Stimulated activated CD8-positive, alpha-beta memory T cell treated with anti-CD3 and anti-CD28 coated beads, Interleukin-4, amount 100 ng/mL, for 48 hours (primary cell): ENCODE measurements around the gene TRIM34.
"Not testable (repeated sequence)": the region's sequence is repeated elsewhere in the genome, so short reads cannot be mapped to it uniquely, and the experiment has no call there.

ENCODE experiments used
- DNase-seq: peaks from one replicate; pipeline ENCODE4 v3.0.0-alpha.2; 2020

Gene TRIM34, protein sequence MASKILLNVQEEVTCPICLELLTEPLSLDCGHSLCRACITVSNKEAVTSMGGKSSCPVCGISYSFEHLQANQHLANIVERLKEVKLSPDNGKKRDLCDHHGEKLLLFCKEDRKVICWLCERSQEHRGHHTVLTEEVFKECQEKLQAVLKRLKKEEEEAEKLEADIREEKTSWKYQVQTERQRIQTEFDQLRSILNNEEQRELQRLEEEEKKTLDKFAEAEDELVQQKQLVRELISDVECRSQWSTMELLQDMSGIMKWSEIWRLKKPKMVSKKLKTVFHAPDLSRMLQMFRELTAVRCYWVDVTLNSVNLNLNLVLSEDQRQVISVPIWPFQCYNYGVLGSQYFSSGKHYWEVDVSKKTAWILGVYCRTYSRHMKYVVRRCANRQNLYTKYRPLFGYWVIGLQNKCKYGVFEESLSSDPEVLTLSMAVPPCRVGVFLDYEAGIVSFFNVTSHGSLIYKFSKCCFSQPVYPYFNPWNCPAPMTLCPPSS

DNA sequence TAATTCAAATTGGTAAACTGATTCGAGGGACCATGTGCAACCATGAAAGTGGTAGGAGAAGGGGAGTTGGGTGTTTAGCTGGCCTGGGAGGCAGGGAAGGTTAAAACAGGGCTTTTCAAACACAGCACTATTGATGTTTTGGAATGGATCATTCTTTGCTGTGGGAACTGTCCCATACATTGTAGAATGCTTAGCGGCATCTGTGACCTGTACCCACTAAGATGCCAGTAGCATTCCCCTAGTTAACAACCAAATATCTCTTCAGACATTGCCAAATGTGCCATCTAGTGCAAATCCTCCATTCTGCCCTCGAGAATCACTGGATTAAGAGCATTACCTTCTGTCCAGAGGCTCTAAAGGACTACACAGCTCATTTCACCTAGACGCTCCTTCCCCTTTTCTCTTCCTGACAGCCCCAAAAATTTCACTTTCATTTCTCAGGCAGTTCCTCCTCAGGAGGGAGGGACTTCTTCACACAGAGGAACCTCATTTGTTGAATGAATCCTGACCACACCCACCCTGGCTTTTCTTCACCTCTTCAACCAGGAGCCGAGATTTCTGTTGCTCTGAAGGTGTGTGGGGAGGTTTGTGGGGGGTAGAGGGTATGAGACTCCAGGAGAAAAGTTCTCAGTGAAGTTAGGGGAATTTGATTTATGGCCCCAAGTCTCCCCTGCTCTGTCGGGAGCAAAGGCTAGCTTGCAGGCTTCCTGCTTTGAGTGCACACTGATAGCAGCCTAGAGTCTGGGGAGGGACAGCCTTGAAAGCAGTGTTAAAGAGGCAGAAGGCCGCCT, at the start of gene TRIM34:
TSS of gene TRIM34 (plus strand) at position 513 of the 791 bp plus-strand sequence. CDS start 7,331 bp downstream, outside the sequence.
- DNase-seq, result peak; percentile 67

DNA sequence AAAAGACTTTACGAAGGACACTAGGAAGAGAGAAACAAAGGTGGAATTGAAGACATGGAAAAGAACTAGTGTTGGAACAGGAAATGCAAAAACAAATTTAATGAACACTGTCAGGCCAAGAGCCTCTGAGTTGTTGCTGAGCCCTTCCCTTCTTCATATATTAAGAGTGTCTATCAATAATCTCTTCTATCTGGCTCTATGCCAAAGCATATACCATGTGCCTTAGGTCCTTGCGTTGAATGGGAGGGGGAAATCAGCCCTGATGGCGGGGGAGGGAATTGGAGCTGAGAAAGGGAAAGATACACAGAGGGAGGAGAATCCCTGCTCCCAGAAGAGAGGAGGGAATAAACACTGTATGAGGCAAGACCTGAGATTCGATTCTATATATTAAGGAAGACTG, 49.6 kb upstream of the TRIM34 start:
- DNase-seq, result no peak

DNA sequence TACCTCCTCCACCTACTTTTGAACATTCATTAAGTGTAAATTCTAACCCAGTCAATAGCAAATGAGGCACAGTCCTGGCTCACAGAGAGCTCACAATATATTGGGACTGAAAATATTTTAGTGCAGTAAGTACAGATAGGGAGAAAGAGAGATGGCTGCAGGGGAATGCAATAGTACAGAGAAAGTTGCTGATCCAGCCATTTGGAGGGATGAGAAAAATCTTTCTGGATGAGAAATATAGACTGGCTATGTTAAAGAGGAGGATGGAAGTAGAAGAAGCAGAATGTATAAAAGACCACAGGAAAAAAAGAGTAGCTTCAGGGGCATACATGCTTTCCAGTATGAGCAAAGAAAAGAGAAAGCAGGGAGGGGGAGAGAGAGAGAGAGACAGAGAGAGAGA, 47.7 kb upstream of the TRIM34 start:
- no peak for DNase-seq

DNA sequence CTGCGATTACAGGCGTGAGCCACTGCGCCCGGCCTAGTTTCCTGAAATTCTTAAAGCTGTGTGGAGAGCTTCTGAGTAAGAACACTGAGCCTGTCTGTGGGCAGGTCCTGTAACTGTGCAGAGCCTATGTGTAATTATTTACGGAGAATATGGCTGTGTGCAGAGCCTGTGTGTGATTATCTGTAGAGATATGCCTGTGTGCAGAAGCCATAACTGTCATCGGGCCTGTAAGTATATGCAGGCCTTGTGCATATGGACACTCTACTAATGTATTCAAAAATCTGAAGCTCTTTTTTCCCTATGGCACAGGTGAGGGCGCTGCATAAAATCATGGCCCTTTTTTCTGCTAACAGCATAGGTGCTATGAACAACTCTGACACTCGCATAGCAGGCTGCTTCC, 44.2 kb upstream of the TRIM34 start, which contains the start of gene OR52B6:
TSS of gene OR52B6 (plus strand) at position 301 of the 400 bp plus-strand sequence. CDS start at position 301, 0 bp downstream.
- DNase-seq, result no peak

DNA sequence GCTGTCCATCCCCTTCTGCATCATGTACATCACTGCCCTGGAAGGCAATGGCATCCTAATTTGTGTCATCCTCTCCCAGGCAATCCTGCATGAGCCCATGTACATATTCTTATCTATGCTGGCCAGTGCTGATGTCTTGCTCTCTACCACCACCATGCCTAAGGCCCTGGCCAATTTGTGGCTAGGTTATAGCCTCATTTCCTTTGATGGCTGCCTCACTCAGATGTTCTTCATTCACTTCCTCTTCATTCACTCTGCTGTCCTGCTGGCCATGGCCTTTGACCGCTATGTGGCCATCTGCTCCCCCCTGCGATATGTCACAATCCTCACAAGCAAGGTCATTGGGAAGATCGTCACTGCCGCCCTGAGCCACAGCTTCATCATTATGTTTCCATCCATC, 43.8 kb upstream of the TRIM34 start:
- DNase-seq, result no peak

DNA sequence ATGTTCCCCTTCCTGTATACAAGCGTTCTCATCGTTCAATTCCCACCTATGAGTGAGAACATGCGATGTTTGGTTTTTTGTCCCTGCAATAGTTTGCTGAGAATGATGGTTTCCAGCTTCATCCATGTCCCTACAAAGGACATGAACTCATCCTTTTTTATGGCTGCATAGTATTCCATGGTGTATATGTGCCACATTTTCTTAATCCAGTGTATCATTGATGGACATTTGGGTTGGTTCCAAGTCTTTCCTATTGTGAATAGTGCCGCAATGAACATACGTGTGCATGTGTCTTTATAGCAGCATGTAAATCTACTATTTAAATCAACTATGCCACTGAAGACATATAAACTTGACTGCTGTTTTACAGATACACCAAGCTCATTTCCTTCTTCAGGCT, 40.3 kb upstream of the TRIM34 start:
- DNase-seq, result not testable (repeated sequence)

DNA sequence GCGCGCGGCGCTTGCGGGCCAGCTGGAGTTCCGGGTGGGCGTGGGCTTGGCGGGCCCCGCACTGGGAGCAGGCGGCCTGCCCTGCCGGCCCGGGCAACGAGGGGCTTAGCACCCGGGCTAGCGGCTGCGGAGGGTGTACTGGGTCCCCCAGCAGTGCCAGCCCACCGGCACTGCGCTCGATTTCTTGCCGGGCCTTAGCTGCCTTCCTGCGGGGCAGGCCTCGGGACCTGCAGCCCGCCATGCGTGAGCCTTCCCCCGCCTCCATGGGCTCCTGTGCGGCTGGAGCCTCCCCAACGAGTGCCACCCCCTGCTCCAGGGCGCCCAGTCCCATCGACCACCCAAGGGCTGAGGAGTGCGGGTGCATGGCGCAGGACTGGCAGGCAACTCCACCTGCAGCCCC, 34.9 kb upstream of the TRIM34 start:
- DNase-seq, result not testable (repeated sequence)

DNA sequence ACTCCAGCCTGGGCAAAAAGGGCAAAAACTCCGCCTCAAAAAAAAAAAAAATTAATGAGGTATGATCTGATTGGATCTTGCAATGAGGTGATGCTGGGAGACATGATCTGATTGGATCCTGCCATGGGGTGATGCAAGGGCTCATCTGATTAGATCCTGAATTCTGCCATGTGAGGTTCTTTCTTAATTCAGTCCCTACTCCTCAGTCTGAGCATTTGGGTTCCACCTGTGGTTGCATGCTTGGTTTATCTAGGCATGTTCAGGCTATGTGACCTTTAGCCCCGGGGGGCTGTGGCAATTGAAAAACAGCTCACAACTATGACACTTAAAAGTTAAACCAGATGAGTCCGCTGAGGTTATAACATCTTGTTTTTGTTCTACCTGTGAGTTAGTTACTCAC, 33.2 kb upstream of the TRIM34 start:
- DNase-seq, result no peak

DNA sequence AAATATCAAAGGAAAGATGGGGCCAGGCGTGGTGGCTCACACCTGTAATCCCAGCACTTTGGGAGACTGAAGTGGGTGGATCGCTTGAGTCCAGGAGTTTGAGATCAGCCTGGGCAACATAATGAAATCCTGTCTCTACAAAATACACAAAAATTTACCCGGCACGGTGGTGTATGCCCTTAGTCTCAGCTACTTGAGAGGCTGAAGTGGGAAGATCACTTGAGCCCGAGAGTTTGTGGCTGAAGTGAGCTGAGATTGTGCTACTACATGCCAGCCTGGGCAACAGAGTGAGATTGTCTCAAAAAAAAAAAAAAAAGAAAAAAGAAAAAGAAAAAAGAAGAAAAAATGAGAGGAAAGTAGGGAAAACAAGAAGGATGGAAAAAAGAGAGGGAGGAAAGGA, 32.2 kb upstream of the TRIM34 start:
- no peak for DNase-seq

DNA sequence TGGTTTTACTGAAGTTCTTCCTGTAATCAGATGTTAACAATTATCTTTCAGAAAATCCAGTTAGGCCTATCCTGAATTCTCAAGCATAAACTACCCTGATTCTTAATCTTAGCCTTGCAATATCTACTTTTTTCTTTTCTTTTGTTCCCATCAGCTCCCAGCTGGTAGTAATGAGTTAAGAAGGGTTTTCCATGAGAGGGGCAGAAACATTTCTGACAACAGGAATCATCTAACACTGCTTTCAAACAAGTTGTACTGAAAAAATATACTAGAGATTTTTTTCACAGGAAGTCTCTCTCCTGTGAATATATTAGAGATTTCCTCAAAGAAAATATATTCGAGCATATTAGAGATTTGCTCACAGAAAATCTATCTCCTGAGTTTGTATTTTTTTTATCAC, 31.7 kb upstream of the TRIM34 start:
- no peak for DNase-seq

DNA sequence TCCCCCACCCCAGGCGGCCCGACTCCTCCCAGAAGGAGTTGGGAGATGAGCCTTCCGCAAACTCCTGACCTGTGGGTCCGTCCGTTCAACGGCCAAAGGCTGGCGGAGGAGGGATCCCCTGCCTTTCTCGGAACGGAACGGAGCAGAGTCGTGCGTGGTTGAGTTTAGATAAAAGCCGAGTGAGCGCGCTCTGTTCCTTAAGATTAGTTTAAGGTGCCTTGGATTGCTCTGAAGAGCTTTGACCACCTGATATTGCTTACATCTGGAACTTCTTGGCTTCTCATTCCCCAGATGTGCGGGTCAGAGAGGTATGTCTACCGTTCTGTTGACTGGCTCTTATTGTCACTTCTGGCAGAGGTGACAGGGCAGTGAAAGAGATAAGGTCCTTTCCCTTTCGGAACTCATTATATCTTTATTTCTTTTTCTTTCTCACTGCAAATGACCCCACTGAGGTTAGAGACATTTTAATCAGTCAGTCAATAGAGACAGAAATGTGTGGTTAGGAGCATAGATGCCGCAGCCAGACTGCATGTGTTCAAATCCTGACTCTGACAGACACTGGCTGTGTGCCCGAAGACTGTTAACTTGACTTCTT, 28.1 kb upstream of the TRIM34 start, which contains the start of gene TRIM6:
TSS of gene TRIM6 (plus strand) at position 31 of the 595 bp plus-strand sequence. CDS start at position 292, 261 bp downstream.
- DNase-seq, result peak; percentile 32

DNA sequence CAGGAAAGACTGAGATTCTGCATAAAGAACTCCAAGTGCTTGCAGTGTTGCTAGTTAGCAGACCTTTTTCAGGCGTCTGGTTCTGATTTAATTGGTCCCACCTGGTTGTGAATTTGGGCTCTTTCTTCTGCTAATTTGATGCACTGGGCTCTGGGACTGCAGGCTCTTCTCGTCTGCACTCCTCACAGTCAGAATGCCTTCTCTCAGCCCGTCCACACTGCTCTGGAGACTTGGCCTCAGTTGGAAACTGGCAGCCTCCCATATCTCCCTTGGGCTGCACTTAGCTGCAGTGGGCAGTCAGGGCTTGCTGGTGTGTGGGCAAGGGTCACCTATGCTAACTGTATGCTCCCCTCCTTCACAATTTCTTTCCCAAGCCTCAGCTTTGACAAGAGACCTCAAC, 26.8 kb upstream of the TRIM34 start:
- no peak for DNase-seq

DNA sequence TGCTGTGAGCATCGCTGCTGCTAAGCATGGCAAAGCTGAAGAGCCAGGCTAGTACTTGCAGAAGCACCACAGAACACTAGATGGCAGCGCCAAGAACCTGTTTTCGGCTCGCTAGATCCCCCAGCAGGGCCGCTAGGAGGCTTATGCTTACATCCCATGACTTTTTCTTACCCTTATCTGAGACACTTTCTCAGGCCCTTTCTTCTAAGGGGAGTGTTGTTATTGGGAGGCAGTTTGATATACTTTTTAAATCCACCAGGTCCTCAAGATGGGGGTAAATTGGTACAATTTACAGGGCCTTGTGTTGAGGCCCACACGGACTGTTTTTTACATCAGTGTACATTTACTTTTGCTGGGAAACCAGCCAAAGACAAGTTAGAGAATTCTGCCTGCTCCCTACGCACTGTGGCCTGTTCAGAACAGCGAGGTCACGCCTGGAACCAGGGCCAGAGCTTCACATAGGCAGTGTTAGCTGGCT, 24.4 kb upstream of the TRIM34 start:
- peak; percentile 59 for DNase-seq

DNA sequence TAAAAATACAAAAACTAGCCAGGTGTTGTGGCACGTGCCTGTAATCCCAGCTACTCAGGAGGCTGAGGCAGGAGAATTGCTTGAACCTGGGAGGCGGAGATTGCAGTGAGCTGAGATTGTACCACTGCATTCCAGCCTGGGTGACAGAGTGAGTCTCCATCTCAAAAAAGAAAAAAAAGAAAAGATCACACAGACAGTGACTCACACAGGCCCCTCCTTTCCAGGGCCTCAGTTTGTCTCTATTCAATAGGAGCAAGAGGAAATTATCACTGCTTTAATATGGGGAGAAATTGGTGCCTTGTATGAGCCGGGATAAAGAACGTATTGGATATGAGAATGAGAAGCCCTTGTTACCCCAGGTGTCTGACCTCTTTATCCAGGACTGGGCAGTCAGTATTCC, 22.0 kb upstream of the TRIM34 start:
- DNase-seq, result not testable (repeated sequence)

DNA sequence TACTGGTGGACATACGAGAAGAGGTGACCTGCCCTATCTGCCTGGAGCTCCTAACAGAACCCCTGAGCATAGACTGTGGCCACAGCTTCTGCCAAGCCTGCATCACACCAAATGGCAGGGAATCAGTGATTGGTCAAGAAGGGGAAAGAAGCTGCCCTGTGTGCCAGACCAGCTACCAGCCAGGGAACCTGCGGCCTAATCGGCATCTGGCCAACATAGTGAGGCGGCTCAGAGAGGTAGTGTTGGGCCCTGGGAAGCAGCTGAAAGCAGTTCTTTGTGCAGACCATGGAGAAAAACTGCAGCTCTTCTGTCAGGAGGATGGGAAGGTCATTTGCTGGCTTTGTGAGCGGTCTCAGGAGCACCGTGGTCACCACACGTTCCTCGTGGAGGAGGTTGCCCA, 21.5 kb upstream of the TRIM34 start:
- no peak for DNase-seq

DNA sequence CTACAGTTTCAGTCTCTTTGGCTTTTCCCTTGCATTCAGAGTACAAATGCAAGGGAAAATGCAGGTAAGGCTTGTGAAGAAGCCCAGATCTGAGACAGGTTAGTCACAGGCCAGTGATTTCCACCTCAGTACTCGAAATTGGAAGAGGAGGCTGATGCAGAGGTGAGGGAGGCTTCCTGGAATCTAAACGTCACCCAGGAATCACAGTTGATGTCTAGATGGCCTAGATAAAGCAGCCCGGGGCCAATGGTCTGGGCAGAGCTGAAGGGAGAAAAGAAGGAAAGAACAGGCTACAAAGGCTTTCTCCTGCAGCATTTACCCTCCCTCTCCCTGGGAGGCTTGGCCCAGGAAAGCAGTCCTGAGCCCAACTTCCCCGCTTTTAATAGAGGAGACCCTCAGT, 19.9 kb upstream of the TRIM34 start:
- no peak for DNase-seq

DNA sequence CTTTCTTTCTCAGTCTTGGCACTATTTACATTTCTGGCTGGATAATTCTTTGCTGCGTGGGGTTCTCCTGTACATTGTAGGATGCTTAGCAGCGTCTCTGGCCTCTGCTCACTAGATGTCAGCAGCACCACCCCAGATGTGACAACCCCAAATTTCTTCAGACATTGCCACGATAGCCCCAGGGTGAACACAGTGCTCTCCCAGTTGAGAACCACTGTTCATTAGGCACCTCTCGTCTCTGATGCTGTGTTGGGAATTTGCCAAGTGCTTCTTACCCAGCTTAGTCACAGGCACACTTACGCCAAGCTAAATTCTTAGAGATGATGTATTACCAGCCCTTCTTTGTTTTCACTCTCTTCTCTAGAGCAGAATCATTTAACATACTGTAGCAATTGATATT, 19.0 kb upstream of the TRIM34 start:
- no peak for DNase-seq

DNA sequence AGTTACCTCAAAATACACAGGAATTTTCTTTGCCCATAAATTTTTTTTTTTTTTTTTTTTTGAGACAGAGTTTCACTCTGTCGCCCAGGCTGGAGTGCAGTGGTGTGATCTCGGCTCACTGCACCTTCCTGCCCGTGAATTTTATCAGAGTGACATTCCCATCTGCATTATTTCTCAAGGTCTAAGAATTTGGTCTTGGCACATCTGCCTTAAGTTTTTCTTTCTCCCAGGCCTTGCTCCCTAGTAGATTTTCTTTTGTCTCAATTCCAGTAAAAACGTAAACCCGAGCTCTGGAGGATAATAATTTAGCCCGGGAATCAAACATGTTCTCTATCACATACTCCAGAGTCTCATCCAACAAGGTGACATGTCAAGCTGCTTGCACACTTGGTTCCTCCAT, 16.0 kb upstream of the TRIM34 start:
- no peak for DNase-seq

DNA sequence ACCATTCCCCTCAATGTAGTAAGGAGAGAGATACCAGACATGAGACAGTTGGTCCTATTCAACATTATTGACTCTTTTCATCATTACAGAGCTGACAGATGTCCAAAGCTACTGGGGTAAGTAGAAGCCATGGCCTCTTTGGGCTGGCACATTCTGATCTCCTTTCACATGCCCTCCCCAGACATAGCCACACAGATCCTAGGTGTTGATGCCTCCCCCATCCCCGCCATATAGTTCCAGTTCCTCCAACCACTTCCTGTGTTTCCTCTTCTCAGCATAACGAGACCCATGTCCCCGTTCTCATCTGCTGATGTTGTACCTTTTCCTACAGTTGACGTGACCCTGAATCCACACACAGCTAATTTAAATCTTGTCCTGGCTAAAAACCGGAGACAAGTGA, 14.4 kb upstream of the TRIM34 start:
- DNase-seq, result no peak

DNA sequence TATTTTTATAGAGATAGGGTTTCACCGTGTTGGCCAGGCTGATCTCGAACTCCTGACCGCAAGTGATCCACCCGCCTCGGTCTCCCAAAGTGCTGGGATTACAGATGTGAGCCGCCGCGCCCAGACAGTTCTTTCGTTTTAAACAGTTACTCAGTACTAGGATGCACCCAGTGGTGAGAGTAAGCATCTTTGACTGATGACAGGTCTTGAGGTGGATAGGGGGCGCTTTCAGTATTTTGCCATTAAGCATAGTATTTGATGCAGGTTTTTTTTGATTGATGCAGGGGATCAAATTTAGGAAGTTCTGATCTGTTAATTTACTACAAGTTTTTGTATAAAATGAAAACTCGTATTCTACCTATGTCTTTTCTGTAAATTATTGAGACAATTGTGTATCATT, 13.2 kb upstream of the TRIM34 start:
- DNase-seq, result no peak

DNA sequence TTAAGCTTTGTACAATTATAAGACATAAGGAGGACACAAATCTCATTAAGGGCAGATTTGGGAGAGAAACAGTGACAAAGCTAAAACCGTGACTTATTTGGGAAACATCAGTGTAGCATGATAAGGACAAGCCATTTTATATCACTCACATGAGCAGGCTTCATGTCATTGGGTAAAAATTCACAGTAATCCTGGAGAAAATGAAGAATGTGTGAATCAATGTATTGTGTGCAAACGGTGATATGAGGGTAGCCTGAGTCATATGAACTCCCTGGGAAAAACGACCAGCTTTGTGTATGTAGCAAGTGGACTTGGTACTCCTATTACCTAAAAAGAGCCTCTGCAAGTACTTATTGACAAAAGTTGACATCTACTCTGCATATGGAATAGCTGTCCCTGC, 6.0 kb upstream of the TRIM34 start:
- no peak for DNase-seq

DNA sequence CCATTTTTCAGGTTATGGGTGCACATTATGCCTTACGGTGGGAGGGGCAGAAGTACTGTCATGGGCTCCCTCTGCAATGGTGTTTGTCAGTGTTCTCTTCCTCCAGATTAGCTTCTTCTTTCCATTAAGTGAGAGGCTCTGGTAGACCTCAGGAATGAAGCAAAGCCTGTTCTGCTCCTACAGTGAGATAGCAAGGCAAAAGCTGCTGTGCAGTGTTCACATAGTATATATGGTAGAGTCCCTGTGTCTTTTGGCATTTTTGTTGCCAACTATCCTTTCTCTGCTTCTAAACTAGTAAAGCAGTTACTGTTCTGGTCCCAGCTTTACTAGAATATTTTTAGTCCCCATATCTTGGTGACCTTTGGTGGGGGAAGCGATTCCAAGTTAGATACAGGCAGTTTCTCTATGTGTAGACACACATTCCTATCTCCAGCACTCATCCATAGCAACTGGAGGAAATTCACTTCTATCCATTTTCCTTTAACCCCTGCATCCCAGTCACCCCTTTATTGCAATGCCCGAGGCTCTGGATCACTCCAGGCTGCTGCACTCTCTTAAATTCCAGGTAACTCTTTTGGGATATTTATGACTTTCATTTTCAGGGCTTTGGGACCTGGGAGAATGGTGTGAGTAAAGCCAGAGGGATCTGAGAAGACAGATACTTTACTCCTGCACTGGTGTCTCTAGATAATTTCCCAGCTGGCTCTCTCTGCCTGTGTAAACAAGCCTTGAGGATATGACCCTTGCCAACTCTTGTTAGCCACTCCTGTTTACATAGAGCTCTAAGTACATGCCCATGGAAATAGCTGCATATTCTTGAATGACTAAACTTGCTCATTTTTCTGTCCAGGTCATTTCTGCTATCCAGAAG, 3.9 kb upstream of the TRIM34 start:
- DNase-seq, result no peak
